Nephron progenitor cell (in vitro differentiated cells): ENCODE data around the gene PTPRD.

Experiments used
- DNase-seq: peaks from one replicate; pipeline ENCODE4 v3.0.0; 2021
- H3K27ac Mint-ChIP-seq: 2 replicates; pipeline ENCODE4 v1.8.0; 2021; ENCODE audit warnings: mild to moderate bottlenecking, moderate library complexity, mixed read lengths
- H3K27me3 Mint-ChIP-seq: 2 replicates; pipeline ENCODE4 v1.8.0; 2021; ENCODE audit warnings: mild to moderate bottlenecking, low read depth, mixed read lengths; ENCODE audit not compliant: poor library complexity
- H3K36me3 Mint-ChIP-seq: 2 replicates; pipeline ENCODE4 v1.8.0; 2021; ENCODE audit warnings: low read depth, mixed read lengths
- H3K4me1 Mint-ChIP-seq: 2 replicates; pipeline ENCODE4 v1.8.0; 2021; ENCODE audit warnings: mixed read lengths
- H3K4me3 Mint-ChIP-seq: 2 replicates; pipeline ENCODE4 v1.8.0; 2021; ENCODE audit warnings: mild to moderate bottlenecking, moderate library complexity, mixed read lengths
- H3K9me3 Mint-ChIP-seq: 2 replicates; pipeline ENCODE4 v1.8.0; 2021; ENCODE audit warnings: mild to moderate bottlenecking, moderate library complexity, mixed read lengths
- CTCF ChIP-seq: fragments of 200-600 bp; sonication (generic); IDR thresholded peaks from 2 replicates; pipeline ENCODE4 v1.5.0; 2021; ENCODE audit warnings: antibody characterized with exemption

Gene PTPRD

DNA sequence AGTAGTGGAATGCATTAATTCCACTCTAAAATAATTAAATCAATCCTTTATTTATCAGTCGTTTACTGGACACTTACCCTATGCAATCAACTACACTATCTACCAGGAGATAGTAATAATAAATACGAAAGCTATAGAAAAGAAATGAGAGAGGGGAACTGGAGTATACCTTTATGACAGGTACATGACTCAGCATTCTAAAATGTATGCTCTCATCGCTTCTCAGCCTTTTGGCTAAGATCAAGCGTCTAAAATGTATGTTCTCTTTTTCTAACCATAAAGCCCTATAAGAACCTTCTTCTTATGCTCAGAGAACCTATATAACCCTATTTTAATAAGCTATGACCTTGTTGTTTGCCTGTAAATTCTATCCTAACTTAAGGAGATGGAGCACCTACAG is 2059.4 kb downstream of the PTPRD start:
- TF ChIP-seq CTCF = no peak
- DNase-seq = no peak
- H3K36me3 Mint-ChIP-seq = peaks cover 22% of the 10 kb centered on the region
- no peaks in the 10 kb centered on the region for H3K9me3 Mint-ChIP-seq
- H3K4me3 Mint-ChIP-seq = no peak overlapping the region
- H3K27ac Mint-ChIP-seq = peak overlapping the region; percentile 16
- no peaks in the 10 kb centered on the region for H3K27me3 Mint-ChIP-seq
- no peaks in the 10 kb centered on the region for H3K4me1 Mint-ChIP-seq

- DNase-seq = no peak
- Mint-ChIP-seq H3K9me3 (no peaks in the 10 kb centered on the region), H3K36me3 (peaks cover 28% of the 10 kb centered on the region)
These were observed 2060.1 kb downstream of the PTPRD start for GRCh38 chr9:8552732-8553131.

GRCh38 chr9:8549214-8549613 is 2063.6 kb downstream of the PTPRD start:
- H3K27me3 Mint-ChIP-seq = no peaks in the 10 kb centered on the region
- peaks cover 36% of the 10 kb centered on the region for H3K36me3 Mint-ChIP-seq
- no peak overlapping the region for H3K4me3 Mint-ChIP-seq
- H3K9me3 Mint-ChIP-seq = no peaks in the 10 kb centered on the region
- no peak for TF ChIP-seq CTCF
- H3K27ac Mint-ChIP-seq = no peak overlapping the region
- DNase-seq = no peak
- H3K4me1 Mint-ChIP-seq = no peaks in the 10 kb centered on the region

More at GRCh38 chr9:8552732-8553131, 2060.1 kb downstream of the PTPRD start:
- Mint-ChIP-seq H3K4me1 (no peaks in the 10 kb centered on the region), H3K27me3 (no peaks in the 10 kb centered on the region), H3K27ac (peak overlapping the region; percentile 19), H3K4me3 (no peak overlapping the region)
- no peak for TF ChIP-seq CTCF

GRCh38 chr9:8543219-8543618 is 2069.6 kb downstream of the PTPRD start:
- DNase-seq = no peak
- Mint-ChIP-seq H3K4me1 (no peaks in the 10 kb centered on the region), H3K36me3 (peaks cover 23% of the 10 kb centered on the region), H3K27me3 (peaks cover 4% of the 10 kb centered on the region), H3K9me3 (peaks cover 7% of the 10 kb centered on the region), H3K27ac (no peak overlapping the region), H3K4me3 (no peak overlapping the region)
- TF ChIP-seq CTCF = no peak

DNA sequence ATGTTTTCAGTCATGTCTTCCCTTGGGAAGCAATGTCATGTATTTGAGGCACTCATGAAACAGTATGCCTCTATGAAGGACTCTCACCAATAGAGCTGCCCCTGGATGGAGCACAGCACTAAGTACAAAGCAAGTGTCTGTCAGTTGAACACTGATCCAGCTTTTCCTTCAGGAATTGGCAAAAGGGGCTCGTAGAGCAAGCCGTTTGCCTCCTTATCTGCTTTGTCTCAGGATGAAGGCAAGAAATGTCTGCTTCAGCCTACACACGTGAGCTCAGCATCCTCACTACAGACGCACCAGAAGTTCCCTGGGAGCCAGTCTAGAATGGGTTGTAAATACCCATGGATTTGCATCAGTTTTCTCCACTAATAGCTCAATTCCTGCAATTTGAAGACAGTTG is 2070.3 kb downstream of the PTPRD start:
- TF ChIP-seq CTCF = no peak
- Mint-ChIP-seq H3K27me3 (peaks cover 4% of the 10 kb centered on the region), H3K27ac (no peak overlapping the region), H3K9me3 (peaks cover 8% of the 10 kb centered on the region), H3K4me3 (no peak overlapping the region), H3K36me3 (peaks cover 19% of the 10 kb centered on the region), H3K4me1 (no peaks in the 10 kb centered on the region)
- DNase-seq = no peak

- no peaks in the 10 kb centered on the region for H3K4me1 Mint-ChIP-seq
- H3K9me3 Mint-ChIP-seq = peaks cover 11% of the 10 kb centered on the region
- DNase-seq = no peak
- H3K4me3 Mint-ChIP-seq = no peak overlapping the region
- peaks cover 17% of the 10 kb centered on the region for H3K36me3 Mint-ChIP-seq
- no peak for TF ChIP-seq CTCF
- H3K27me3 Mint-ChIP-seq = peaks cover 4% of the 10 kb centered on the region
- H3K27ac Mint-ChIP-seq = no peak overlapping the region
These were observed 2073.1 kb downstream of the PTPRD start for GRCh38 chr9:8539681-8540197.
